Stomach (tissue), 4 donors: Measurements from ENCODE around the gene STRN3.

ENCODE experiments used
- POLR2A ChIP-seq, 4 donors: fragments of 450-650 bp; IDR thresholded peaks; one replicate each; pipeline ENCODE4 v1.6.1; 2016; ENCODE audit warnings: antibody characterized with exemption in 4 of 4, control low read depth in 2 of 4, mild to moderate bottlenecking in 1 of 4, moderate library complexity in 1 of 4
- POLR2AphosphoS5 ChIP-seq, 3 donors: sonication (generic); formaldehyde crosslinking; IDR thresholded peaks; one replicate each; pipeline ENCODE4 v1.6.1; 2016; ENCODE audit warnings: antibody characterized with exemption in 3 of 3
- TF ChIP-seq, protein P1 (sequence below), 7 experiments: fragments of 450-650 bp in 4 of 7; fragments of 200-600 bp in 3 of 7; sonication (generic) in 3 of 7; IDR thresholded peaks; one replicate each; pipeline ENCODE4 v1.5.1; 2016 to 2019; ENCODE audit warnings: antibody characterized with exemption in 7 of 7, control low read depth in 2 of 7, mild to moderate bottlenecking in 1 of 7

DNA sequence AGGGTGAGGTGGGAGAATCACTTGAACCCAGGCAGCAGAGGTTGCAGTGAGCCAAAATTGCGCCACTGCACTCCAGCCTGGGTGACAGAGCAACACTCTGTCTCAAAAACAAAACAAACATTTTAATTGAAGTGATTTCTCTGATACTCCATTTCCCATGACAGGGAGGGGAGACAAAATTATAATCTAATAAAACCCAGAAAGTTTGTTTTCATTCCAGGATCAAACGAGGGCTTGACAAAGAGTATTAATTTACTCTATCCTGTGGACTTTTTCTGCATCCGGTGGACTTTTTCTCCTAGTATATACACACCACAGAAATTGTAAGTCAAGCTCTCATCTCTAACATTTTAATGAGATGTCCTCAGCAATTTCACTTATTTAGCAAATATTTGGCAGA lies 15.2 kb downstream of the STRN3 start:
- TF ChIP-seq, protein P1, sequence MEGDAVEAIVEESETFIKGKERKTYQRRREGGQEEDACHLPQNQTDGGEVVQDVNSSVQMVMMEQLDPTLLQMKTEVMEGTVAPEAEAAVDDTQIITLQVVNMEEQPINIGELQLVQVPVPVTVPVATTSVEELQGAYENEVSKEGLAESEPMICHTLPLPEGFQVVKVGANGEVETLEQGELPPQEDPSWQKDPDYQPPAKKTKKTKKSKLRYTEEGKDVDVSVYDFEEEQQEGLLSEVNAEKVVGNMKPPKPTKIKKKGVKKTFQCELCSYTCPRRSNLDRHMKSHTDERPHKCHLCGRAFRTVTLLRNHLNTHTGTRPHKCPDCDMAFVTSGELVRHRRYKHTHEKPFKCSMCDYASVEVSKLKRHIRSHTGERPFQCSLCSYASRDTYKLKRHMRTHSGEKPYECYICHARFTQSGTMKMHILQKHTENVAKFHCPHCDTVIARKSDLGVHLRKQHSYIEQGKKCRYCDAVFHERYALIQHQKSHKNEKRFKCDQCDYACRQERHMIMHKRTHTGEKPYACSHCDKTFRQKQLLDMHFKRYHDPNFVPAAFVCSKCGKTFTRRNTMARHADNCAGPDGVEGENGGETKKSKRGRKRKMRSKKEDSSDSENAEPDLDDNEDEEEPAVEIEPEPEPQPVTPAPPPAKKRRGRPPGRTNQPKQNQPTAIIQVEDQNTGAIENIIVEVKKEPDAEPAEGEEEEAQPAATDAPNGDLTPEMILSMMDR (IDR thresholded peaks at IDR 0.05), result no peak
- TF ChIP-seq POLR2A (IDR thresholded peaks at IDR 0.05) (no peak), POLR2AphosphoS5 (IDR thresholded peaks at IDR 0.05) (no peak)
